Pulmonary artery endothelial cell (primary cell): Measurements from ENCODE around the gene CCDC152. TPM values are rescaled to one million over a fixed set of nuclear protein-coding genes. Genes with fewer than 3 reads are reported as not detected.

Source experiments
- DNase-seq: peaks from one replicate; pipeline ENCODE4 v3.0.0-alpha.2; 2011; ENCODE audit warnings: low read depth, low spot score
- total RNA-seq: library from RNA; depleted of rRNA; stranded (reverse); fragments of >200 nt; gene quantifications from 2 replicates; pipeline ENCODE4 v1.2.3, GENCODE V29; 2014

Gene CCDC152
- total RNA-seq, 1 donor from 2014 or later, result 1.1 TPM

DNA sequence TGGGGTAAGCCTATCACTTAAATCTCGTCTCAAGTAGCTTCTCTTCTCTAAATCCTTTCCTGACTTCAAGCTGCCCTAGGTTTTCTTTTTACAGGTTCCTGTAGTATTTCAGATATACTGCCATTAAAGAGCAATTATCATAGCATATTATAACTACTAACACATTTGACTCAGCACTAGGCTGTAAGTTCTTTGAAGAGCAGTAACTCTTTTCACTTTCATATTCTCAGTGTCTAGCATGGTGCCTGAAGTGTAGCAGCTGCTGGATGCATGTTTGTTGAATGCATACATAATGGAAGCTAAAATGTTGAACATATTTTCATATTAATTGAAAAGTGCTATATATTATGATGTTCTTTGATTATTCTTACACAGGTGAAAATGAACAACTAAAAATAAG, 22.5 kb downstream of the CCDC152 start:
- no peak for DNase-seq

DNA sequence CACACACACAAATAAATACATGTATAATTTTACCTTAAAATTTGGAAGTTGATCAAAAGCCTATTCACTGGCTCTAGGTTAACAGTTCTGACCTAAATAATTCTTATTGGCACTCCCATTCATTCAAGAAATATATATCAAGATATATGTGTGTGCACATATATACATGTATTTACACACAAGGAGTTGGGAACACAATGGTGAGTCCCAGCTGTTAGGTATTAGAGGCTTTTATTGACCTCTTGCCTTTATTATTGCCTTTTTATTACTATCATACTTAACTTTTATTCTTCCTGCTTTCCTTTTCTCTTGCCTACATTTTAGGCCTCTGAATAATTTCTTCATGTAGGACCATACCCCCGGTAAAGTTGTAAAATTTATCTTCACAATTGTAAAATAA, 25.0 kb downstream of the CCDC152 start:
- DNase-seq, result no peak

DNA sequence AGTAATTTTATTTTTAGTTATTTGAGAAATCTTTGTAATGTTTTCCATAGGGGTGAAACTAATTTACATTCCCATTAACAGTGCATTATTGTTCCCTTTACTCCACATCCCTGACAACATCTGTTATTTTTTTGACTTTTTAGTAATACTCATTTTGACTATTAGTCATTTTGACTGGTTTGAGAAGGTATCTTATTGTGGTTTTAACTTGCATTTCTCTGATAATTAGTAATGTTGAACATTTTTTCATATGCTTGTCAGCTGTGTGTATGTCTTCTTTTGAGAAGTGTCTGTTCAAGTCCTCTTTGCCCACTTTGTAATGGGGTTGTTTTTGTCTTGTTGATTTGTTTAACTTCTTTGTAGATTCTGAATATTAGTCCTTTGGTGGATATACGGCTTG, 27.5 kb downstream of the CCDC152 start:
- DNase-seq, result no peak

DNA sequence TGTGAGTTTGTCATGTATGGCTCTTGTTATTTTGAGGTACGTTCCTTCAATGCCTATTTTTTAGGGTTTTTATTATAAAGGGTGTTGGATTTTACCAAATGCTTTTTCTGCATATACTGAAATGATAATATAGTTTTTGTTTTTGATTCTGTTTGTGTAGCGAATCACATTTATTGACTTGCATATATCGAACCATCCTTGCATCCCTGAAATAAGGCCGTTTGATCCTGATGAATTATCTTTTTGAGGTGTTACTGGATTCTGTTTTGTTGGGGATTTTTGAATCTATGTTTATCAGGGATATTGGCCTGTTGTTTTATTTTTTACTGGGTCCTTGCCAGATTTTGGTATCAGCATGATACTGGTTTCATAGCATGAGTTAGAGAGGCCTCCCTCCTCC, 29.1 kb downstream of the CCDC152 start:
- DNase-seq, result no peak

DNA sequence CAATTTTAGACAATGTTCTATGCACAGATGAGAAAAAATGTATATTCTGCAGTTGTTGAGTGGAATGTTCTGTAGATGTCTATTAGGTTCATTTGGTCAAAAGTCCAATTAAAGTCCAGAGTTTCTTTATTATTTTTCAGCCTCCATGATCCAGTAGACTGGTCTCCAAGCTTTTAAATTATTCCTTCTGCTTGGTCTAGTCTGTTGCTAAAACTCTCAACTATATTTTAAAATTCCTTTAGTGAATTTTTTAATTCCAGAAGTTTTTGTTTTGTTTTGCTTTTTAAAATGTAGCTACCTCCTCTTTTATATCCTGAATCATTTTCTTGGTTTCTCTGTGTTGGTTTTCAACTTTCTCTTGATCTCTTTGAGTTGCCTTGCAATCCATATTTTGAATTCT, 30.5 kb downstream of the CCDC152 start:
- no peak for DNase-seq

DNA sequence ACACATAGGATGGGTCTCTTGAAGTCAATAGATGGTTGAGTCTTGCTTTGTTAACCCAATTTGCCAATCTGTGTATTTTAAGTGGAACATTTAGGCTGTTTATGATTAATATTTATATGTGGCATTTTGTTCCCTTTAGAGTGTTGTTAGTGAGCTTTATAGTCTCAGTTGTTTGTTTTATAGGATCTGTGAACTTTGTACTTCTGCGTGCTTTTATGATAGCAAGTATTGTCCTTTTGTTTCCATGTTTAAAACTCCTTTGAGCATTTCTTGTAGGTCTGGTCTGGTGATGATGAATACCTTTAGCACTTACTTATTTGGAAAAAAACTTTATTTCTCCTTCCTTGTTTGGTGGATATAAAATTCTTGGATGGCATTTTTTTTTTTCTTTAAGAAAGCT, 31.2 kb downstream of the CCDC152 start:
- no peak for DNase-seq

DNA sequence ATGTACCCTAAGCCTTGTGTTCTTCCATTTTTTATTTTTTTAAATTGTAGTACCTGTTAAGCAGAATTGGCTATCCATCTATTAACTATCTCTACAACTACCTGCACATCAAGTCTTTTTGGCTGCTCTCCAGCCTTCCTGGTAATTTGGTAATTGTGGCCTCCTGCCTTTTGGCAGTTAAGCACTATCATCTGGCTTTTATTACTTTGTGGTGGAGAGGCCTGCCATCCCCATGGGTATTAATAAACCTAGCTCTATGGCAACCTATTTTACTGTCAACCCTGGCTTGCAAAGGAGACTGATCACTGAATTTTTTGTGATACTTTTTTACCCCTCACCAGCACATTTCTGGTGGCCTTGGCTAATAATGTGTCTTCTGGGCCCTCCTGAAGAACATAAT, 34.5 kb downstream of the CCDC152 start:
- DNase-seq, result no peak

DNA sequence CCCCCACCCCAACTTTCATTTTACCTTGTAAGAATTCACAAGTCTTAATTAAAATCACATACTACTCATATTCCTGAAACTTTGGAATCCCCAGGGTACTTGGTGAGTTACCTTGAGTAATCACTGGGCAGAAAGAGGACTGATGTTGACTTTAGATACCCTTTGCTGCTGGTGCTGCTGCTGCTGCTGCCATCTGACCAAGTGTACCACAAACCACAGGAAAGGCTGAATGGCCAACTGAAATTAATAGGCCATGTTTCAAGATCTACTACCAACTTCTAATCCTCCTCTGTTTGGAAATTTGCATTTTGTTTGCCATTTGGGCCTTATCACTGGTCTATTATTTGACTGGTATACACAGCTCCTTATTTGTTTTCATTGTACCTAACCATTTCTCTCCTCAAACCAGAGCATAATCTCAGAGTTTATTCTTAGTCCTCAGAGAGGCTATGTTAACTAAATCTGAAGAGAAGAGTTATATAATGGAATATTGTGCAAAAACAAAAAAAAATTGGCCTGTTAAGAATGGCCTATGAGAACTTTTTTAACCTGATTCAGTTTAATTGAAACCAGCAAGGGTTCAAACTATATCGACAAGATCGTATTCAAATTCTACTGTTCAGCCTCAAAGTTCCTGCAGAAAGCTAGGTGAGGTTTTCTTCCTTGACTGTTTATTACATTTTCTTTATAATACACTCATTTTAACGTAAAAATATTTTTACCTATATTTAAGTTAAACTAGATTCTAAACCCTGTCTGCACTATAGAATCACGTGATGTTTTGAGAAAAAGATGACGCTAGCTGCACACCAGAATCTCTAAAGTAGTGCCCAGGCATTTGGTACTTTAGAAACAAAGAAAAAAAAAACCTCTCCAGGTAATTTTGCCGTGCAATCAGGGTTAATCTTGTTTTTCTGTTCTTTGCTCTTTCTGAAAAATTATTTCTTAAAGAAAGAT, 41.9 kb downstream of the CCDC152 start:
- no peak for DNase-seq

DNA sequence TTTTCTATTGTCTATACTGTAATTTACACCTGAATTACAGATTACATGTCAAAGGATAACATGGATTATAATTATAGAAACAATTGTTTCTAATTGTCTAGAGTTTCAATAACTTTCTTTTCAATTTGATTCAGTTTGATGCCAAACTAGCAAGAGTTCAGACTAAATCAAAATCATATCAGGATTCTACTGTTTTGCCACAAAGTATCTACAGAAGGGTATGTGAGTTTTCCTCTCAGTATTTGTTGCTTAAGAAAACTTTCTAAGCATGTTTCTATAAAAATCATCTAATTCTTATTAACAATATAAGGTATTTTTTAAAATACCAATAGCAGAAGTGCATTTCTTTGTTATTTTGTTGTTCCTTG, 42.6 kb downstream of the CCDC152 start:
- DNase-seq, result no peak

DNA sequence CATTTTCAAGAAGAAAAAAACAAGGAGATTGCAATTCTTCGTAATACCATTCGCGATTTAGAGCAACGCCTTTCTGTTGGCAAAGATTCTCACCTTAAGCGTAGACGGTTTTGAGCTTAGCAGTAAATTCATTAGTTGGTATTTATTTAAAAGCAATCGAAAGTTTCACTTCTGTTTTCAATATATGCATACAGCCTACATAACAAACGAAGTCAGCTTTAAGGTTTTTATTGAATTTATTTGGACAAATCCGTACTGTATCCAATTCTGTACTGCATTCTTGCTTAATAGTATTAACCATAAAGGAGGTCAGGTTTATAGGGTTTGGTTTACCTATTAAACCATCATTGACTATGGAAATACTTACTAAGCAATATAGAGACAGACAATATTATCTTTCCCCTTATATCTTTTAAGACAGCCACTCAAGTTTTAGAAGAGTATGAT, 43.1 kb downstream of the CCDC152 start:
- no peak for DNase-seq

DNA sequence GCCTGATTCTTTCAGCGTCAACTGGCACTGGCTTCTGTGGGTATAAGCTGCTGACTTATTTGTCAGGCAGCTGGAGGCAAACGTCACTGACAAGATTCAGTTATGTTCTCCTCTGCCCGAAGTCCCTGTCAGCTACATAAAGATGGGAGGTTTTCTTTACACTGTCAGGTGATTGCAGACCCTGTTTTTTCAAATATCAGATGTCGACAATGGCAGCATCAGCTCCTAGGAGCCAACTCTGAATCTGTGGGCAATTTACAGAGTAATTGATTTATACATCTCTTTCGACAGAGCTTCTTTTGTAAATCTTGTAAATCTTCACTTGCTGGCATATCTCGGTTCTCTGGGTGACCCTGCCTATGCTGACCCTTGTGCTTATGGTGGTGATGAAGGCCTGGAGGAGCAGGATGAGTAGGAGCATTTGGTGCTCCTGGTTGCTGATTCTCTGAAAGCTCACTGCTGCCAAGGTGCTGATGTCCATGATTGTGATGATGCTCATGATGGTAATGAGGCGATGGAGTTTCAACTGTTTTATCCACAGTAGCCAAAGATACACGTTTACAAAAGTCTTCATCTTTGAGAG, 44.2 kb downstream of the CCDC152 start:
- no peak for DNase-seq

DNA sequence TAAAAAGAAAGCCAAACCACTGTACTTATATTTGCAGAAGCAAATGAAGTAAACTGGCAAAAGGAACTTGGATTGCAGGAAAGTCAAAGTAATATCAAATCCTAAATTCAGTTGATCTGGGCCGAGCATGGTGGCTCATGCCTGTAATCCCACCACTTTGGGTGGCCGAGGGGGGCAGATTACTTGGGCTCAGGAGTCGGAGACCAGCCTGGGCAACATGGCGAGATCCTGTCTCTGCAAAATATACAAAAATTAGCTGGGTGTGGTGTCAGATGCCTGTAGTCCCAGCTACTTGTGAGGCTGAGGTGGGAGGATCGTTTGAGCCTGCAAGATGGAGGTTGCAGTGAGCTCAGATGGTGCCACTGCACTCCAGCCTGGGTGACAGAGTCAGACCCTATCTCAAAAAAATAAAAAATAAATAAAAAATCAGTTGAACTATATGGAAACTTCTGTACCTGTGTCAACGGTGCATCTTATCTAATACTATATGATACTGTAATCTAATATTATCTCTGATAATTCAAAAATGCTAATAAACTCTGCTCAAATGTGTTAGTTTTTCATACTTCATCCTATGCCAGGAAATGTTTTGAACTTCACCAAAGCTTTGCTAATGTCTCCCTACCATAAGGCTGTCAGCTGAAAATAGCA, 45.0 kb downstream of the CCDC152 start:
- DNase-seq, result no peak

DNA sequence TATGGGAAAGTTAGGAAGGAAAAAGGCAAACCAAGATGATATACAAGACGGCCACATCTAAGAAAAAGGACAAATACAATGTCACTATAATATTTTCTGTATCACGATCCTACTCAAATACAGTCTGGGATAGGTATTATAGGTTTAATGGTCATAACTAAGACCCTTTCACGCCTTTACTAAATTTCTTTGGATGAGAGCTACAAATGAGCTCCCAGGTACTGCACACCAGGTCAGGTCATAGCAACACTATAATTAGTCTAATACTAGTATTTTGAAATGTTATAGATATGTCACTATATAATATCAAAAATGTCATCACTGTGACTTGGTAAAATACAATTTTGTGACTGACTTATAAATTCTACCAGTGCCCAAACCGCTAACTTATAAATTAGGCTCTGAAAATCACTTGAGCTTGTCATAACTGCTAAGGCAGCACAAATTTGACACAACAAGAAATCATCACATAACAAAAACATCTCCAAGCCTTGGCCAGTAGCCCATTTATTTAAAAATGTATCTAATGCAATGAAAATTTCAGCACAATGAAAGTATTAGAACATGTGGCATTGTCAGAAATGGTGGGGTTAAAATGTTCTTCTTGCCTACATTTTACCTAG, 48.2 kb downstream of the CCDC152 start:
- DNase-seq, result no peak

DNA sequence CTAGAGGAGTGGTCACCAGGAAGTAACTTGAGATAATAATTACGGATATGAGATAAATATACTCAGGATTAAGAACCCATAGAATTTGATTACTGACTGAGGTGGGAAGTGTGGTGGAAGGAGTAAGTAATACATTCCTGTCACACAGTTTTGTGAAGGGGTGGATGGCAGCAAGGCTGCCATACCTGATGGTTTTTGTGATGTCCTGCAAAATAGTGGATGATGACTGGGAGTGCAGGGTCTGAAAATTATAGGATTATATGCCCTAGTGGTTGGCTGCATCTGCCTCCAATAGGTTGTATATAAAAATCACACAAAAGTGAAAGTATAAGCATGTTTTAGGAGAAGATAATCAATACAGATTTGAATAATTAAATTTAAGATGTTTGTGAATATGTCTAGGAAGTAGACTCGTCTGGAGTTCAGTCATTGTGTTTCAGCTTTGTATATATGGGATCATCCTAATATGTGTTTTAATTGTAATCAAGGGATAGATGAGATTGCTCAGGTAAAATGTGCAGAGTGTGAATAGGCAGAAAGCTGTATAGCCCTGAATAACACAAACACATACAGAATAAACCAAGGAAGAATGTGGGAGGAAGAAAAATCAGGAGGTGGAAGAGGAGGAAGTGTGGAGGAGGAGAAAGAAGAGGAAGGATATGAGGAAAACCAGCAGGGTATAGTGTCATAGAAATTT, 49.5 kb downstream of the CCDC152 start:
- DNase-seq, result no peak

DNA sequence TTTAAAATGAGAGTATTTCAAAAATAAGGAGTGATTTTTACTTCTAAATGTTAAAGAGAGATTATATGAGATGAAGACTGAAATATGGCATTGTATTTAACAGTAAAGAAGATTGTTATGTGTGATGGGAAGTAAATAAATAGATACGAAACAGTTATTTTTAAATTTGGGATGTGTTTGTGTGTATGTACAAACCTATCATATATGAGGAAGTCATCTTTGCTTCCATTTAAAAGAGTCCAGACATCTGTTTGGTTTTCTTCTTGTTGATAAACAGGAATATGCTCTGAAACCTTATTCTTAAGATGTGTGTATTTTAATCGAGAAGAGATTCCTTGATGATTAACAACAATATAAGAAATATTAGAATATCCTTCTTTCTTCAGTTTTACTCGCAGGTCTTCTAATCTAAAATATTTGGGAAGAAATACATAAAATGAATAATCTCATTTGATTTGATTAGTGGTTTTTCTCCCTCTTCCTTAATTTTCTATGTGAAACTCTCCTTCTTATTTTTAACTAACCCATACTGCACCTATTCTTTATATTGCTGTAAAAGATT, 50.2 kb downstream of the CCDC152 start:
- no peak for DNase-seq

DNA sequence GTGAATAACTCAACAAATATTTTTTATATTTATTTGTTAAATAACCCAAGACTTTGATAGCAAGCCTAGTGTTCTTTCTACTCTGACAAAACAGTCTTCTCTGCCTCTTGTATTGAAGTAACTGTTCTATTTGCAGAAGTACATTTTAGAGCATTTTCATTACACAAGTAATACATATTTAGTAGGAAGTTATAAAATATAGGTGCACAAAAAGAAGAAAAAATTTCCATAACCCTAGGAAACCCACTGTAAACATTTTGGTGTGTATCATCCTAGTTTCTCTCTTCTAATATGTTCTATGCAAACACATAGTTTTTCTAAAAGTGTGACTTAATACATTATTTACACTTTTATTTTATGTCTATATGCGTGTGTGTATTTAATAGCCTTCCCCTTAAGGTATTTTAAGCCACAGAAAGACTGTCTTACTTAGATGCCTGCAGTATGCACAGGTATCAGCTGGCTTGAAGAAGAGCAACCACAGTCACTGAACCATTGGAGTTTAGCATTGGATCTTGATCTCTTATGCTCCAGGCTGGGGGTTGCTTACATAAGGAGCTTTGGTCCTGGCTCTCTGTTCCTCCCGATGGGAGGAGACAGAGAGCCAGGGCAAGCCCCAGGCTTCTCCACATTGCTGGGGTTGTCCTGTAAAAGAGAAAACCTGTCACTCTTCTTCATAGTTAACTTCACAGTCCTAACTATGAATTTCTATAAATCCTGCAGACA, 51.3 kb downstream of the CCDC152 start:
- no peak for DNase-seq

DNA sequence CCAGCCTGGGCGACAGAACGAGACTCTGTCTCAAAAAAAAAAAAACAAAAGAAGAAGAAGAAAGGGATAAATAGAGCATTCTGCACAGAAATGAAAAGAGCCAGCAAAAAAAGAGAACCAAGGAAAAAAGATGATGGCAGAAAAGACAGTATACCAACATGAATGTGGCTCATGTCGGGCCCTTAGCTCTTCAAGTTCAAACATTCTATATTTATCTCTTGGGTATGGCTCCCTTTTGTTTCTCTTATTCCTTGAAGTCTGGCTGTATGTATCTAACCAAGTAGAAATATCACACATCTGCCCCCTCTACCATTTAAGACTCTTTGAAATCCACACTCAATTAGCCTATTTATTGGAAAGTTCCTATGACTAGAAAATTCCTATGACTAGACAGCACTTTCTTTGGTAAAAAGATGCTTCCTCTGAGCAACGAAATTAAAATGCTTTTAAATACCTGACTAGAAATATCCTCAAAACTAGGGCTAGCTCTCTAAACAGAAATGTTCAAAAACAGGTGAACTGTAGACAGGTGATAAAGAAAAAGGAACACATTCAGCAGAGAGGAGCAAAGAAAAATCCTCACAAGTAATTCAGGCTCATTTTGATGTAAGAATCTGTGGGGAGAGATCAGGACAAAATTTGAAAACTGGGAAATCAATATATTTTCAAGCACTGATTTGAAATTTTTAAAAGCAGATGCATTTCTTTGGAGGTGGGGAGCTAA, 52.4 kb downstream of the CCDC152 start:
- no peak for DNase-seq

DNA sequence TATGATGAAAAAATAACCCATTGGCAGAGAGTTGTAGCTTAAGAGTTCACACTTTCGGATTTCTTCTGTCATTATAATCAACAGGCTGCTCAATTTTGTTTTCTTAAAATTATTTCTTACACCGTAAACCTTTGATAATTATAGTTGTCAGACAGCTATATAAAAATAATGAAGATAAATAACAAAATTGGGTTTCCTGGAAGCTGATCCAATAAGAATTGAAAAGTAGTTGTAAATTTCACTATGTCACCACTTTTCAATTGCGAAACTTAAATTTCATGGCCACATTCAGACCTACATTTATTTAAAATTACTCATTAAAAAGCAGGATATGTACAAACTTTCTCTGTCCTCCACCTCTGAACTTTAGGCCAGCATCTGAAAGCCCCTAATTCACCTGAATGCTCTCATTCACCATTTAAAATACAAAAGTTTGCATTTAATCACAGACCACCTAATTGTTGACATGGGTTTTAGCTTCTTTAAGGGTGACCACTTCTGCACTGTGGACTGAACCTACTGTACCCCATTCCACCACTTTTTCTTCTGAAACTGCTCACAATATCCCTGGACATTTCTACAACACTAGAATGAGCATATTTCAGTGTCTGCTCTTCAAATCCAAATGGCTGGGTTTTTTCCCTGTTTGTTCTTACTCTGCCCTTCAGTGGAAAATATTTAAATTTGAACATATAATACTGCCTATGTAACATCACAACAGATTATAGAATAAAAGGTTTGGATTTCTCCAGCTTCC, 54.4 kb downstream of the CCDC152 start:
- no peak for DNase-seq
